Liver (tissue), 9 donors: ENCODE measurements around the gene ST7L. TPM values are rescaled to one million over a fixed set of nuclear protein-coding genes. Genes with fewer than 3 reads are reported as not detected.

Experiments used
- DNase-seq: peaks from one replicate; pipeline ENCODE4 v3.0.0-alpha.2; 2017; ENCODE audit warnings: low spot score
- H3K27ac ChIP-seq, 2 donors: one replicate each; pipeline ENCODE4 v1.7.0; 2013; ENCODE audit warnings: inconsistent platforms in 2 of 2, low read length in 2 of 2, control low read depth in 1 of 2, low read depth in 1 of 2, mild to moderate bottlenecking in 1 of 2
- H3K27me3 ChIP-seq, 4 donors: one replicate each; pipeline versions ENCODE4 v1.6.1 to v1.7.0; 2013; ENCODE audit warnings: low read length in 3 of 4, inconsistent platforms in 1 of 4, mild to moderate bottlenecking in 1 of 4, moderate library complexity in 1 of 4; ENCODE audit not compliant: control insufficient read depth in 4 of 4, insufficient read depth in 4 of 4
- H3K36me3 ChIP-seq, 4 donors: one replicate each; pipeline versions ENCODE4 v1.6.1 to v1.7.0; 2013; ENCODE audit warnings: low read length in 3 of 4, mild to moderate bottlenecking in 3 of 4, low read depth in 1 of 4, moderate library complexity in 1 of 4; ENCODE audit not compliant: control insufficient read depth in 4 of 4, insufficient read depth in 3 of 4
- H3K4me1 ChIP-seq, 4 donors: one replicate each; pipeline versions ENCODE4 v1.6.1 to v1.7.0; 2013; ENCODE audit warnings: low read length in 3 of 4, mild to moderate bottlenecking in 3 of 4, moderate library complexity in 1 of 4; ENCODE audit not compliant: control insufficient read depth in 4 of 4, insufficient read depth in 4 of 4
- H3K4me3 ChIP-seq, 3 donors: one replicate each; pipeline versions ENCODE4 v1.6.1 to v1.7.0; 2013; ENCODE audit warnings: low read length in 3 of 3, control low read depth in 1 of 3, low read depth in 1 of 3, mild to moderate bottlenecking in 1 of 3
- H3K9ac ChIP-seq, 2 donors: one replicate each; pipeline ENCODE4 v1.7.0; 2013; ENCODE audit warnings: low read length in 2 of 2, mild to moderate bottlenecking in 2 of 2, moderate library complexity in 2 of 2, control low read depth in 1 of 2, low read depth in 1 of 2
- H3K9me3 ChIP-seq, 4 donors: one replicate each; pipeline versions ENCODE4 v1.6.1 to v1.7.0; 2013; ENCODE audit warnings: low read length in 3 of 4; ENCODE audit not compliant: control insufficient read depth in 4 of 4
- ATF3 ChIP-seq: IDR thresholded peaks from 2 replicates; pipeline ENCODE4 v1.6.1; 2016; ENCODE audit warnings: antibody characterized with exemption
- EGR1 ChIP-seq, 2 donors: IDR thresholded peaks; 2 replicates each; pipeline ENCODE4 v1.6.1; 2016 to 2018; ENCODE audit warnings: antibody characterized with exemption in 2 of 2, low read depth in 2 of 2
- FOXA1 ChIP-seq: IDR thresholded peaks from 2 replicates; pipeline ENCODE4 v1.6.1; 2016; ENCODE audit warnings: antibody characterized with exemption
- FOXA2 ChIP-seq: IDR thresholded peaks from 2 replicates; pipeline ENCODE4 v1.6.1; 2016; ENCODE audit warnings: antibody characterized with exemption
- GABPA ChIP-seq, 2 donors: IDR thresholded peaks in 1 of 2; conservative IDR thresholded peaks in 1 of 2; 2 replicates each; pipeline ENCODE4 v1.6.1; 2016; ENCODE audit warnings: antibody characterized with exemption in 2 of 2, mild to moderate bottlenecking in 1 of 2, moderate library complexity in 1 of 2
- HNF4G ChIP-seq: IDR thresholded peaks from 2 replicates; pipeline ENCODE4 v1.6.1; 2016; ENCODE audit warnings: antibody characterized with exemption
- JUND ChIP-seq, 2 donors: IDR thresholded peaks; 2 replicates each; pipeline ENCODE4 v1.6.1; 2016; ENCODE audit warnings: antibody characterized with exemption in 2 of 2
- MAX ChIP-seq: IDR thresholded peaks from 2 replicates; pipeline ENCODE4 v1.6.1; 2016; ENCODE audit warnings: antibody characterized with exemption
- NR2F2 ChIP-seq: IDR thresholded peaks from 2 replicates; pipeline ENCODE4 v1.6.1; 2016; ENCODE audit warnings: antibody characterized with exemption
- RAD21 ChIP-seq, 2 donors: IDR thresholded peaks; 2 replicates each; pipeline ENCODE4 v1.6.1; 2016; ENCODE audit warnings: antibody characterized with exemption in 2 of 2, mild to moderate bottlenecking in 2 of 2
- REST ChIP-seq: IDR thresholded peaks from 2 replicates; pipeline ENCODE4 v1.6.1; 2016; ENCODE audit warnings: antibody characterized with exemption, mild to moderate bottlenecking
- RXRA ChIP-seq, 2 donors: IDR thresholded peaks; 2 replicates each; pipeline ENCODE4 v1.6.1; 2017 to 2018; ENCODE audit warnings: antibody characterized with exemption in 2 of 2, mild to moderate bottlenecking in 1 of 2
- SP1 ChIP-seq: IDR thresholded peaks from 2 replicates; pipeline ENCODE4 v1.6.1; 2018; ENCODE audit warnings: antibody characterized with exemption, mild to moderate bottlenecking
- TAF1 ChIP-seq: conservative IDR thresholded peaks from 2 replicates; pipeline ENCODE4 v1.6.1; 2016; ENCODE audit warnings: antibody characterized with exemption, mild to moderate bottlenecking
- YY1 ChIP-seq: IDR thresholded peaks from 2 replicates; pipeline ENCODE4 v1.6.1; 2016; ENCODE audit warnings: antibody characterized with exemption, mild to moderate bottlenecking
- ZBTB33 ChIP-seq: IDR thresholded peaks from 2 replicates; pipeline ENCODE4 v1.6.1; 2016; ENCODE audit warnings: antibody characterized with exemption
- WGBS: extraction: QIAGEN DNeasy Blood & Tissue Kit; methylation state at CpG from one replicate; pipeline ENCODE4 v1.1.7; 2013; 5-methylcytosine and 5-hydroxymethylcytosine counted together
- polyA plus RNA-seq, 2 donors: library from polyadenylated mRNA; stranded (reverse) in 1 of 2; unstranded in 1 of 2; fragments of 200-250 nt in 1 of 2; fragments of >200 nt in 1 of 2; fragmentation: Nextera tagmentation in 1 of 2; extraction: Ambion mirVana in 1 of 2; gene quantifications; one replicate each; pipeline versions ENCODE4 v1.2.1 to v1.2.3, GENCODE V29; 2013 to 2015
- total RNA-seq, 2 donors: library from RNA; depleted of rRNA; stranded (reverse); fragments of >200 nt; gene quantifications; one replicate each; pipeline ENCODE4 v1.2.3, GENCODE V29; 2014
- donor health status: healthy.
- donor health status: healthy.
- donor health status: healthy.
- donor health status: healthy.
- donor health status: healthy.

ST7L gene
- total and polyA plus RNA-seq, 4 donors, result 4.9 to 13.6 (median 9.5) TPM

- Histone ChIP-seq H3K9me3 (no peaks in the 10 kb centered on the region), H3K9ac (no peak overlapping the region), H3K27ac (no peak overlapping the region), H3K36me3 (peaks cover 1 to 12% (median 8%) of the 10 kb centered on the region in 4 donors), H3K4me1 (no peaks in the 10 kb centered on the region), H3K27me3 (no peaks in the 10 kb centered on the region), H3K4me3 (no peak overlapping the region)
- no peak for DNase-seq
- TF ChIP-seq RXRA (IDR thresholded peaks at IDR 0.05), result no peak
- TF ChIP-seq JUND (IDR thresholded peaks at IDR 0.05), result no peak
- no peak for TF ChIP-seq YY1
- no peak for TF ChIP-seq ATF3
- TF ChIP-seq REST, result no peak
- no peak for TF ChIP-seq GABPA (IDR thresholded peaks at IDR 0.05 in 1 of 2, conservative IDR thresholded peaks at IDR 0.05 in 1 of 2)
- no peak for TF ChIP-seq FOXA1
- TF ChIP-seq MAX, result no peak
- 84% methylated on average over 4 of the region's 4 CpGs for whole genome bisulfite sequencing
These were observed 91.5 kb downstream of the ST7L start for GRCh38 chr1:112527266-112528010.

- DNase-seq, result no peak
- H3K4me3 ChIP-seq, result no peak overlapping the region
- no peaks in the 10 kb centered on the region for H3K9me3 ChIP-seq
- no peaks in the 10 kb centered on the region for H3K27me3 ChIP-seq
- H3K9ac ChIP-seq, result no peak overlapping the region
- 100% methylated on average over 1 of the region's 1 CpG for WGBS
- no peak for TF ChIP-seq JUND (IDR thresholded peaks at IDR 0.05)
- no peak for TF ChIP-seq MAX
- no peak for TF ChIP-seq TAF1
- no peak for TF ChIP-seq YY1
- TF ChIP-seq HNF4G, result no peak
- H3K4me1 ChIP-seq, result no peaks in the 10 kb centered on the region
- H3K36me3 ChIP-seq, result peaks cover 1 to 12% (median 8%) of the 10 kb centered on the region in 4 donors
- no peak overlapping the region for H3K27ac ChIP-seq
These were observed 94.0 kb downstream of the ST7L start for GRCh38 chr1:112524986-112525385.

- Histone ChIP-seq H3K27me3 (no peaks in the 10 kb centered on the region), H3K9ac (no peak overlapping the region), H3K27ac (no peak overlapping the region), H3K9me3 (no peaks in the 10 kb centered on the region), H3K4me1 (no peaks in the 10 kb centered on the region), H3K36me3 (peaks cover 1 to 12% (median 8%) of the 10 kb centered on the region in 4 donors), H3K4me3 (no peak overlapping the region)
- DNase-seq, result no peak
- WGBS, result 87% methylated on average over 8 of the region's 8 CpGs
- TF ChIP-seq RAD21 (IDR thresholded peaks at IDR 0.05) (no peak), HNF4G (no peak), MAX (no peak), TAF1 (no peak), YY1 (no peak), ZBTB33 (no peak), EGR1 (IDR thresholded peaks at IDR 0.05; ENCODE audit: low read depth in 2 of 2) (no peak), RXRA (IDR thresholded peaks at IDR 0.05) (no peak), FOXA2 (no peak), ATF3 (no peak), NR2F2 (no peak), SP1 (no peak), REST (no peak), FOXA1 (no peak)
These were observed 94.7 kb downstream of the ST7L start for GRCh38 chr1:112524251-112524650.
